C4-2B (cell line): ENCODE data around the gene TNC.

Source experiments
- CTCF ChIP-seq: fragments of 450-650 bp; conservative IDR thresholded peaks from 2 replicates; pipeline ENCODE4 v1.5.1; 2017; ENCODE audit warnings: mild to moderate bottlenecking
- ZFX ChIP-seq: fragments of 450-650 bp; IDR thresholded peaks from 2 replicates; pipeline ENCODE4 v1.6.1; 2017

- TF ChIP-seq CTCF: no peak
- TF ChIP-seq ZFX: no peak
Measured at GRCh38 chr9:115058684-115059315, 59.2 kb downstream of the TNC start.
